IMR-90 (cell line): Measurements from ENCODE around the gene HDHD5. TPM values are rescaled to one million over a fixed set of nuclear protein-coding genes. Genes with fewer than 3 reads are reported as not detected.

Source experiments
- ATAC-seq: fragments of 200-7000 bp; cut with Tn5 transposase; 2 replicates; pipeline ENCODE4 v1.9.1; 2020; ENCODE audit warnings: low read depth, mild to moderate bottlenecking, moderate library complexity
- BruUV-seq: library from RNA; stranded (reverse); fragments of 400-500 nt; replicated peaks from 2 replicates; lab custom pipeline; 2021; lab: Mats Ljungman, UMichigan
- CTCF ChIA-PET: fragments of 300-600 bp; formaldehyde crosslinking; extraction: SDS; loops from one replicate; lab custom pipeline; 2021; ENCODE audit warnings: antibody characterized with exemption; lab: Yijun Ruan, JAX
- POLR2A ChIA-PET: fragments of 300-600 bp; sonication (Branson Sonifier 250); formaldehyde crosslinking; loops from one replicate; lab custom pipeline; 2022; ENCODE audit warnings: antibody characterized with exemption; ENCODE audit not compliant: unreplicated experiment; lab: Charles Lee
- DNase-seq: peaks from one replicate; pipeline ENCODE4 v3.0.0; 2013
- H2AFZ ChIP-seq: replicated peaks from 2 replicates; pipeline ENCODE3; 2013; ENCODE audit warnings: low read length, mild to moderate bottlenecking; ENCODE audit not compliant: poor library complexity
- H2AK5ac ChIP-seq: 2 replicates; pipeline ENCODE4 v1.6.1; 2013; ENCODE audit warnings: low read depth, low read length, inconsistent platforms
- H2AK9ac ChIP-seq: replicated peaks from 2 replicates; pipeline ENCODE3; 2013; ENCODE audit warnings: mild to moderate bottlenecking, low read depth, low read length, moderate library complexity; ENCODE audit not compliant: poor library complexity
- H2BK120ac ChIP-seq: 2 replicates; pipeline ENCODE4 v1.6.1; 2013; ENCODE audit warnings: low read depth, low read length, inconsistent platforms
- H2BK15ac ChIP-seq: 3 replicates; pipeline ENCODE4 v1.6.1; 2013; ENCODE audit warnings: low read depth, low read length, inconsistent platforms
- H2BK20ac ChIP-seq: 2 replicates; pipeline ENCODE4 v1.6.1; 2013; ENCODE audit warnings: low read depth, mild to moderate bottlenecking, inconsistent platforms, low read length, moderate library complexity
- H2BK5ac ChIP-seq: 2 replicates; pipeline ENCODE4 v1.6.1; 2013; ENCODE audit warnings: mild to moderate bottlenecking, low read depth, low read length, inconsistent platforms; ENCODE audit not compliant: poor library complexity, severe bottlenecking
- H3K14ac ChIP-seq: replicated peaks from 2 replicates; pipeline ENCODE4 v1.6.1; 2013; ENCODE audit warnings: low read depth, low read length, inconsistent platforms
- H3K18ac ChIP-seq: 2 replicates; pipeline ENCODE4 v1.6.1; 2013; ENCODE audit warnings: low read depth, low read length, control low read depth
- H3K23ac ChIP-seq: 2 replicates; pipeline ENCODE4 v1.6.1; 2013; ENCODE audit warnings: low read depth, low read length, inconsistent platforms
- H3K27ac ChIP-seq: 2 replicates; pipeline ENCODE4 v1.5.1; 2013; ENCODE audit warnings: mild to moderate bottlenecking, control low read depth, low read length; ENCODE audit not compliant: insufficient read depth
- H3K27me3 ChIP-seq: 2 replicates; pipeline ENCODE4 v1.6.1; 2013; ENCODE audit warnings: low read length; ENCODE audit not compliant: control insufficient read depth, insufficient read depth
- H3K36me3 ChIP-seq: 2 replicates; pipeline ENCODE4 v1.6.1; 2013; ENCODE audit warnings: low read length, mixed read lengths; ENCODE audit not compliant: control insufficient read depth, insufficient read depth
- H3K4ac ChIP-seq: 2 replicates; pipeline ENCODE4 v1.6.1; 2013; ENCODE audit warnings: low read depth, low read length, inconsistent platforms
- H3K4me1 ChIP-seq: 2 replicates; pipeline ENCODE4 v1.6.1; 2013; ENCODE audit warnings: low read length, mixed read lengths; ENCODE audit not compliant: control insufficient read depth, insufficient read depth
- H3K4me2 ChIP-seq: 2 replicates; pipeline ENCODE4 v1.6.1; 2013; ENCODE audit warnings: low read depth, mild to moderate bottlenecking, control low read depth, low read length, moderate library complexity
- H3K4me3 ChIP-seq: 2 replicates; pipeline ENCODE4 v1.5.1; 2013; ENCODE audit warnings: low read depth, mild to moderate bottlenecking, control low read depth, low read length, moderate library complexity; ENCODE audit not compliant: insufficient read depth
- H3K56ac ChIP-seq: 2 replicates; pipeline ENCODE4 v1.6.1; 2013; ENCODE audit warnings: low read length, inconsistent platforms; ENCODE audit not compliant: insufficient read depth; ENCODE audit errors: extremely low read depth
- H3K79me1 ChIP-seq, 2 experiments: 2 replicates each; pipeline ENCODE4 v1.6.1; 2013; ENCODE audit warnings: low read length in 2 of 2, inconsistent platforms in 1 of 2, low read depth in 1 of 2
- H3K9ac ChIP-seq: 2 replicates; pipeline ENCODE4 v1.6.1; 2013; ENCODE audit warnings: low read depth, low read length, control low read depth
- H3K9me1 ChIP-seq: 2 replicates; pipeline ENCODE4 v1.6.1; 2013; ENCODE audit warnings: low read length, inconsistent platforms; ENCODE audit not compliant: insufficient read depth
- H3K9me3 ChIP-seq: 2 replicates; pipeline ENCODE4 v1.6.1; 2013; ENCODE audit warnings: low read length; ENCODE audit not compliant: control insufficient read depth, insufficient read depth
- H4K20me1 ChIP-seq: 2 replicates; pipeline ENCODE4 v1.6.1; 2013; ENCODE audit warnings: low read length, inconsistent platforms; ENCODE audit not compliant: insufficient read depth
- H4K5ac ChIP-seq: 2 replicates; pipeline ENCODE4 v1.6.1; 2013; ENCODE audit warnings: mild to moderate bottlenecking, low read depth, low read length, control low read depth
- H4K8ac ChIP-seq, 2 experiments: 2 replicates each; pipeline ENCODE4 v1.6.1; 2013; ENCODE audit warnings: low read depth in 2 of 2, low read length in 2 of 2, control low read depth in 1 of 2, inconsistent platforms in 1 of 2
- H4K91ac ChIP-seq: 2 replicates; pipeline ENCODE4 v1.6.1; 2013; ENCODE audit warnings: low read depth, low read length, inconsistent platforms; ENCODE audit not compliant: insufficient read depth
- BHLHE40 ChIP-seq: fragments of 150-350 bp; IDR thresholded peaks from 2 replicates; pipeline ENCODE4 v1.6.1; 2016; ENCODE audit warnings: mild to moderate bottlenecking, low read depth, low read length
- CEBPB ChIP-seq: IDR thresholded peaks from 2 replicates; pipeline ENCODE4 v1.6.1; 2012; ENCODE audit warnings: low read depth, low read length, improper control_type of control experiment
- CHD1 ChIP-seq: IDR thresholded peaks from 2 replicates; pipeline ENCODE4 v1.6.1; 2012; ENCODE audit warnings: low read depth, low read length, improper control_type of control experiment
- ELK1 ChIP-seq: fragments of 150-350 bp; IDR thresholded peaks from 2 replicates; pipeline ENCODE4 v1.6.1; 2016; ENCODE audit warnings: low read depth, mild to moderate bottlenecking, low read length, moderate library complexity, borderline replicate concordance
- FOS ChIP-seq: fragments of 150-350 bp; IDR thresholded peaks from 2 replicates; pipeline ENCODE4 v1.6.1; 2016; ENCODE audit warnings: low read depth, low read length
- MAZ ChIP-seq: IDR thresholded peaks from 2 replicates; pipeline ENCODE4 v1.6.1; 2012; ENCODE audit warnings: low read depth, mild to moderate bottlenecking, low read length, improper control_type of control experiment, moderate library complexity, borderline replicate concordance
- MXI1 ChIP-seq: IDR thresholded peaks from 2 replicates; pipeline ENCODE4 v1.6.1; 2012; ENCODE audit warnings: low read depth, mild to moderate bottlenecking, low read length, moderate library complexity, borderline replicate concordance
- NFE2L2 ChIP-seq: fragments of 150-350 bp; IDR thresholded peaks from 2 replicates; pipeline ENCODE4 v1.6.1; 2016; ENCODE audit warnings: low read depth, mild to moderate bottlenecking, low read length
- POLR2A ChIP-seq: IDR thresholded peaks from 2 replicates; pipeline ENCODE4 v1.6.1; 2012; ENCODE audit warnings: mild to moderate bottlenecking, low read depth, low read length
- RAD21 ChIP-seq: IDR thresholded peaks from 2 replicates; pipeline ENCODE4 v1.6.1; 2012; ENCODE audit warnings: low read length, improper control_type of control experiment
- RFX5 ChIP-seq: IDR thresholded peaks from 2 replicates; pipeline ENCODE4 v1.8.0; 2012; ENCODE audit warnings: low read depth, mild to moderate bottlenecking, low read length, moderate library complexity
- SMC3 ChIP-seq: fragments of 150-350 bp; IDR thresholded peaks from 2 replicates; pipeline ENCODE4 v1.6.1; 2016; ENCODE audit warnings: low read depth, mild to moderate bottlenecking, antibody characterized with exemption, low read length, moderate library complexity
- WGBS, 2 experiments: methylation state at CpG; one replicate each; pipeline versions ENCODE4 v1.1.5 to v1.1.7; 2013; ENCODE audit warnings: missing lambda C conversion rate in 2 of 2; ENCODE audit not compliant: insufficient read length in 1 of 2; ENCODE audit errors: extremely low coverage in 2 of 2; 5-methylcytosine and 5-hydroxymethylcytosine counted together
- dilution Hi-C: fragments of 300-500 bp; cut with HindIII; formaldehyde crosslinking; loops from one replicate; pipeline ENCODE4 v1.14.3; 2018; ENCODE audit warnings: low sequenced_read_pairs; ENCODE audit not compliant: unreplicated experiment
- in situ Hi-C: fragments of 300-500 bp; cut with MboI; formaldehyde crosslinking; loops from 3 replicates; pipeline ENCODE4 v1.14.3; 2019; ENCODE audit warnings: low sequenced_read_pairs, inconsistent platforms, mixed read lengths
- intact Hi-C: fragments of 100-400 bp; cut with micrococcal nuclease; formaldehyde crosslinking; loops from 2 replicates; pipeline ENCODE4 v1.10.0; 2022
- polyA plus RNA-seq, 3 experiments: library from polyadenylated mRNA; depleted of rRNA; stranded (reverse); fragments of >200 nt; gene quantifications; 2 replicates each; pipeline ENCODE4 v1.2.3, GENCODE V29; 2012; ENCODE audit warnings: low replicate concordance in 1 of 3
- total RNA-seq: library from RNA; depleted of rRNA; stranded (reverse); fragments of >200 nt; gene quantifications from 2 replicates; pipeline ENCODE4 v1.2.3, GENCODE V29; 2012
- TF ChIP-seq, protein P1 (sequence below): conservative IDR thresholded peaks from 2 replicates; pipeline ENCODE4 v1.5.1; 2012; ENCODE audit warnings: mild to moderate bottlenecking, low read depth, low read length, improper control_type of control experiment

Gene HDHD5
- total and polyA plus RNA-seq, 2 of the 4 experiments (the other 2 are of a cell fraction): 31.9 to 37.5 TPM

DNA sequence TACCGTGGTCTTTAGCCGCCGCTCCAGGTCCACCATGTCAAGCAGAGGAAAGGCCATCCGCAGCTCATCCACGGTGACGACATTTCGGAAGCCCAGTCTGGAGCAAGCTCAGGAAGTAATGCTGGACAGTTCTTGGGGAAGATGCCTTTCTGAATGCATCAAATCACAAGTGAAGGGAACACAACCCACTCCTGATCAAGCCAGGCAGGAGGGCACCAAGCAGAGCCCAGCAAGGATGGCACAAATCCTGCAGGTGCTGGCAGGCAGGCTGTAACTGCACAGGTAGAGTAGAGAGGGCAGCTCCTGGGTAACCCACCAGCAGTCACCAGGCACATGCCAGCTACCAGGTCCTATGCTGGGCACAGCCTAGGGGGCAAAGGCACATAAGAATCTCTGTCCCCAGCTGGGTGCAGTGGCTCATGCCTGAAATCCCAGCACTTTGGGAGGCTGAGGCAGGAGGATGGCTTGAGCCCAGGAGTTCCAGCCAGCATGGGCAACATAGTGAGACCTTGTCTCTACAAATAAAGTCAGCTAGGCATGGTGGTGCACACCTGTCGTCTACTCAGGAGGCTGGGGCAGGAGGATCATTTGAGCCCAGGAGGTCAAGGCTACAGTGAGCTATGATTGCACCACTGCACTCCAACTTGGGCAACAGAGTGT, 13.9 kb downstream of the HDHD5 start:
- WGBS, 2 experiments: no CpG with 5 or more reads among the region's 8 CpGs
- Histone ChIP-seq H3K23ac (no peak overlapping the region), H3K4me3 (no peak overlapping the region), H2BK5ac (no peak overlapping the region), H3K36me3 (peaks cover 36% of the 10 kb centered on the region), H2AK9ac (no peak overlapping the region), H4K8ac (no peak overlapping the region), H2AK5ac (no peak overlapping the region), H3K4ac (no peak overlapping the region), H3K18ac (no peak overlapping the region), H4K20me1 (peaks cover 16% of the 10 kb centered on the region; the same call in 1 of the 2 replicates), H3K79me1 (peaks cover 4 to 20% of the 10 kb centered on the region in 2 experiments; a peak in 3 of 4 replicates), H3K27me3 (no peaks in the 10 kb centered on the region), H3K27ac (no peak overlapping the region), H2AFZ (no peak overlapping the region), H3K14ac (no peak overlapping the region), H3K56ac (no peak overlapping the region), H4K91ac (no peak overlapping the region), H4K5ac (no peak overlapping the region), H3K4me1 (no peaks in the 10 kb centered on the region), H2BK20ac (no peak overlapping the region), H3K9me3 (no peaks in the 10 kb centered on the region), H3K9ac (no peak overlapping the region), H2BK15ac (no peak overlapping the region), H3K4me2 (no peak overlapping the region), H3K9me1 (0 out of 2 replicates have a peak, but pooled peaks cover 5% of the 10 kb centered on the region), H2BK120ac (no peak overlapping the region)
- TF ChIP-seq CEBPB: no peak
- TF ChIP-seq, protein P1, sequence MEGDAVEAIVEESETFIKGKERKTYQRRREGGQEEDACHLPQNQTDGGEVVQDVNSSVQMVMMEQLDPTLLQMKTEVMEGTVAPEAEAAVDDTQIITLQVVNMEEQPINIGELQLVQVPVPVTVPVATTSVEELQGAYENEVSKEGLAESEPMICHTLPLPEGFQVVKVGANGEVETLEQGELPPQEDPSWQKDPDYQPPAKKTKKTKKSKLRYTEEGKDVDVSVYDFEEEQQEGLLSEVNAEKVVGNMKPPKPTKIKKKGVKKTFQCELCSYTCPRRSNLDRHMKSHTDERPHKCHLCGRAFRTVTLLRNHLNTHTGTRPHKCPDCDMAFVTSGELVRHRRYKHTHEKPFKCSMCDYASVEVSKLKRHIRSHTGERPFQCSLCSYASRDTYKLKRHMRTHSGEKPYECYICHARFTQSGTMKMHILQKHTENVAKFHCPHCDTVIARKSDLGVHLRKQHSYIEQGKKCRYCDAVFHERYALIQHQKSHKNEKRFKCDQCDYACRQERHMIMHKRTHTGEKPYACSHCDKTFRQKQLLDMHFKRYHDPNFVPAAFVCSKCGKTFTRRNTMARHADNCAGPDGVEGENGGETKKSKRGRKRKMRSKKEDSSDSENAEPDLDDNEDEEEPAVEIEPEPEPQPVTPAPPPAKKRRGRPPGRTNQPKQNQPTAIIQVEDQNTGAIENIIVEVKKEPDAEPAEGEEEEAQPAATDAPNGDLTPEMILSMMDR: no peak
- no peak for TF ChIP-seq SMC3
- TF ChIP-seq RAD21: no peak
- TF ChIP-seq NFE2L2: no peak
- TF ChIP-seq CHD1: no peak
- TF ChIP-seq MXI1: no peak
- no peak for TF ChIP-seq RFX5
- no peak for TF ChIP-seq FOS
- no peak for TF ChIP-seq MAZ
- no peak for TF ChIP-seq ELK1
- no peak for TF ChIP-seq POLR2A
- TF ChIP-seq BHLHE40: no peak
- in situ Hi-C loops (no loop called here), dilution Hi-C loops (no loop called here), intact Hi-C loops (no loop called here)
- POLR2A ChIA-PET: interaction anchor here (0.6 kb wide), 1 partner anchor 601 kb away, joined by 3 read pairs; no protein-coding TSS in a partner anchor
- no TSS peak for BruUV-seq
- DNase-seq (no peak), ATAC-seq (no peak)
- CTCF ChIA-PET: no interaction called here
